Kidney (tissue), 14 donors: ENCODE data around the gene GOPC. TPM values are rescaled to one million over a fixed set of nuclear protein-coding genes. Genes with fewer than 3 reads are reported as not detected.

Source experiments
- DNase-seq, 5 donors: peaks; one replicate each; pipeline ENCODE4 v3.0.0-alpha.2; 2013 to 2020
- FAIRE-seq: peaks from 2 replicates; lab custom pipeline; 2012; peaks lifted over from hg19 to GRCh38; lab: Jason Lieb, UNC
- H3K27ac ChIP-seq, 2 donors: one replicate each; pipeline ENCODE4 v1.7.0; 2013; ENCODE audit warnings: low read depth in 2 of 2, low read length in 2 of 2, inconsistent platforms in 1 of 2
- H3K27me3 ChIP-seq: one replicate; pipeline ENCODE4 v1.7.1; 2013; ENCODE audit warnings: low read length, inconsistent platforms; ENCODE audit not compliant: control insufficient read depth, insufficient read depth
- H3K36me3 ChIP-seq, 3 donors: one replicate each; pipeline versions ENCODE4 v1.7.0 to v1.7.1; 2013; ENCODE audit warnings: low read length in 3 of 3, control low read depth in 1 of 3, inconsistent platforms in 1 of 3; ENCODE audit not compliant: insufficient read depth in 3 of 3, control insufficient read depth in 2 of 3
- H3K4me1 ChIP-seq, 3 donors: one replicate each; pipeline versions ENCODE4 v1.7.0 to v1.7.1; 2013; ENCODE audit warnings: low read length in 3 of 3, inconsistent platforms in 1 of 3, low read depth in 1 of 3; ENCODE audit not compliant: control insufficient read depth in 2 of 3, insufficient read depth in 2 of 3
- H3K4me3 ChIP-seq, 3 donors: one replicate each; pipeline versions ENCODE4 v1.7.0 to v1.8.1; 2013; ENCODE audit warnings: low read length in 3 of 3, control low read depth in 1 of 3, inconsistent platforms in 1 of 3
- H3K9ac ChIP-seq, 3 donors: one replicate each; pipeline versions ENCODE4 v1.7.0 to v1.7.1; 2013; ENCODE audit warnings: low read length in 3 of 3, control low read depth in 1 of 3, inconsistent platforms in 1 of 3
- H3K9me3 ChIP-seq, 3 donors: one replicate each; pipeline versions ENCODE4 v1.7.0 to v1.7.1; 2013; ENCODE audit warnings: low read length in 3 of 3, control low read depth in 1 of 3, inconsistent platforms in 1 of 3; ENCODE audit not compliant: control insufficient read depth in 2 of 3, insufficient read depth in 1 of 3
- intact Hi-C: fragments of 100-400 bp; cut with DNase I; formaldehyde crosslinking; loops from one replicate; pipeline ENCODE4 v1.11.1; 2022
- polyA plus RNA-seq: library from polyadenylated mRNA; stranded (reverse); fragments of 350-450 nt; fragmentation: Illumina TruSeq; extraction: RNeasy Lipid Tissue Mini Kit (QIAGEN cat#74804); gene quantifications from one replicate; pipeline ENCODE4 v1.2.3, GENCODE V29; 2014; ENCODE audit warnings: low read depth, low replicate concordance; ENCODE audit not compliant: insufficient read depth
- total RNA-seq: library from RNA; stranded (reverse); fragmentation: NEBNext Ultra II Directional; extraction: Animal tissue kit (Norgen Biotek cat#: 25700); gene quantifications from one replicate; pipeline ENCODE4 v1.2.1, GENCODE V29; 2021
- TF ChIP-seq, protein P1 (sequence below): IDR thresholded peaks from 3 replicates; pipeline ENCODE4 v1.5.1; 2012; ENCODE audit warnings: mild to moderate bottlenecking, moderate library complexity, borderline replicate concordance; ENCODE audit not compliant: insufficient read depth; ENCODE audit errors: extremely low read depth
- donor health status: control.
- donor health status: control.
- donor health status: control.
- donor health status: control.
- donor health status: control.
- donor health status: DM: yes; HTN: yes; CAD: no.
- donor health status: Normal renal cell carcinoma (clear cell type).

GOPC gene
- total and polyA plus RNA-seq, 2 donors from 2014 or later, result 12.5 to 21.4 TPM

DNA sequence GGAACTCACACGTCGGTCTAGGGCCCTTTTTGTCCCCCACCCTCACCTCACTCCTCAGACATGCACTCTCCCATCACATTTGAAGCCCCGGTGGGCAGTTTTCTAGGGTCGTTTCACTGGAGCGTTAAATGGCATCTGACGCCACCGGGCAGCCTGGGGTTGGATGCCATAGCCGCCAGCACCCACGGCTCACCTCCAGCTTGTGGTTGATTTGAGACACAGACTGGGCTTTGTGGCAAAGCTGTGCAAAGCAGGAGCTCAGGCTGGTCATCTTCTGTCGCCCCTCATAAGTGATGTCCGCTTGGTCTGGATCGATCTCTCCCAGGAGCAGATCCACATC, 530 bp downstream of the GOPC start:
- H3K27me3 ChIP-seq, result no peaks in the 10 kb centered on the region
- intact Hi-C loops, result no loop called here
- peak overlapping the region; percentile 75 to 87 (median 75) for H3K9ac ChIP-seq
- DNase-seq (peak in 2 of 5 donors; percentile 52 to 64), FAIRE-seq (no peak)
- no peaks in the 10 kb centered on the region for H3K36me3 ChIP-seq
- peak overlapping the region; percentile 89 to 96 (median 92) for H3K4me3 ChIP-seq
- peak overlapping the region; percentile 92 to 98 for H3K27ac ChIP-seq
- H3K9me3 ChIP-seq, result no peaks in the 10 kb centered on the region
- TF ChIP-seq, protein P1, sequence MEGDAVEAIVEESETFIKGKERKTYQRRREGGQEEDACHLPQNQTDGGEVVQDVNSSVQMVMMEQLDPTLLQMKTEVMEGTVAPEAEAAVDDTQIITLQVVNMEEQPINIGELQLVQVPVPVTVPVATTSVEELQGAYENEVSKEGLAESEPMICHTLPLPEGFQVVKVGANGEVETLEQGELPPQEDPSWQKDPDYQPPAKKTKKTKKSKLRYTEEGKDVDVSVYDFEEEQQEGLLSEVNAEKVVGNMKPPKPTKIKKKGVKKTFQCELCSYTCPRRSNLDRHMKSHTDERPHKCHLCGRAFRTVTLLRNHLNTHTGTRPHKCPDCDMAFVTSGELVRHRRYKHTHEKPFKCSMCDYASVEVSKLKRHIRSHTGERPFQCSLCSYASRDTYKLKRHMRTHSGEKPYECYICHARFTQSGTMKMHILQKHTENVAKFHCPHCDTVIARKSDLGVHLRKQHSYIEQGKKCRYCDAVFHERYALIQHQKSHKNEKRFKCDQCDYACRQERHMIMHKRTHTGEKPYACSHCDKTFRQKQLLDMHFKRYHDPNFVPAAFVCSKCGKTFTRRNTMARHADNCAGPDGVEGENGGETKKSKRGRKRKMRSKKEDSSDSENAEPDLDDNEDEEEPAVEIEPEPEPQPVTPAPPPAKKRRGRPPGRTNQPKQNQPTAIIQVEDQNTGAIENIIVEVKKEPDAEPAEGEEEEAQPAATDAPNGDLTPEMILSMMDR, result no peak
- peaks cover 0 to 2% (median 0%) of the 10 kb centered on the region in 3 donors for H3K4me1 ChIP-seq

DNA sequence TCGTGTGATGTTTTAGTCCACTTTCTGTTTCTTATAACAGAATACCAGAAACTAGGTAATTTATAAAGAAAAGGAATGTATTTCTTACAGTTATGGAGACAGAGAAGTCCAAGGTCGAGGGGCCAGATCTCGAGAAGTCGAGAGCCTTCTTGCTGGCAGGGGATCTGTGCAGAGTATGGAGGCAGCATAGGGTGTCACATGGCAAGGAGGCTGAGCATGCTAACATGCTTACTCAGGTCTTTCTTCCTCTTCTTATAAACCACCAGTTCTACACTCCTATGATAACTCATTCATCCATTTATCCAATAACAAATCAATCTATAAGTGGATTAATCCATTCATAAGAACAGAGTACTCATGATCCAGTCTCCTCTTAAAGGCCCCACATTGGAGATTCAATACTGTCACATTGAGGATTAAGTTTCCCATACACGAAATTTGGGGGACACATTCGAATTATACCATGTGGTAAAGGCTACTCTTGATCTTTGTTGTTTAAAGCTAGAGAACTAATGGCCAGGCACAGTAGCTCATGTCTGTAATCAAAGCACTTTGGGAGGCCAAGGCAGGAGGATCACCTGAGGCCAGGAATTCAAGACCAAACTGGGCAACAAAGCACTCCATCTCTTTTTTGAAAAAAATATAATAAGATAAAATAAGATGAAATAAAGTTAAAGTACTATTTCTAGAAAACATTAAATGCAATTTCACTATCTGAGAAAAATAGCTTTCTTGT, 2.1 kb downstream of the GOPC start:
- no peaks in the 10 kb centered on the region for H3K9me3 ChIP-seq
- no peak overlapping the region for H3K9ac ChIP-seq
- H3K4me1 ChIP-seq, result peaks cover 0 to 2% (median 0%) of the 10 kb centered on the region in 3 donors
- no peaks in the 10 kb centered on the region for H3K36me3 ChIP-seq
- TF ChIP-seq, protein P1, result no peak
- intact Hi-C loops, result no loop called here
- no peaks in the 10 kb centered on the region for H3K27me3 ChIP-seq
- no peak overlapping the region for H3K27ac ChIP-seq
- peak overlapping the region in 1 of 3 donors; percentile 96 for H3K4me3 ChIP-seq
- no peak for DNase-seq
- FAIRE-seq, result no peak

DNA sequence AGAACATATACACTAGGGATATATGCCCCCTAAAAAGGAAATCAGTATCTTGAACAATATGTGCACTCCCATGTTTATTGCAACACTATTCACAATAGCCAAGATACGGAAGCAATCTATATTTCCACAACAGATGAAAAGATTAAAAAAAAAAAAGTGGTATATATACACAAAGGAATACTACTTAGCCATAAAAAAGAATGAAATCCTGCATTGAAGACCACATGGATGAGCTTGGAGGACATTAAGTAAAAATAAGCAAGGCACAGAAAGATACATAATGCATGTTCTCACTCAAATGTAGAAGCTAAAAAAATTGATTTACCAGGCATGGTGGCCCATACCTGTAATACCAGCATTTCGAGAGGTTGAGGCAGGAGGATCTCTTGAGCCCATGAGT, 4.6 kb downstream of the GOPC start:
- no peak for DNase-seq
- no peaks in the 10 kb centered on the region for H3K36me3 ChIP-seq
- FAIRE-seq, result no peak
- H3K27ac ChIP-seq, result no peak overlapping the region
- H3K27me3 ChIP-seq, result no peaks in the 10 kb centered on the region
- intact Hi-C loops, result no loop called here
- peaks cover 0 to 2% (median 0%) of the 10 kb centered on the region in 3 donors for H3K4me1 ChIP-seq
- TF ChIP-seq, protein P1, result no peak
- H3K9ac ChIP-seq, result no peak overlapping the region
- no peaks in the 10 kb centered on the region for H3K9me3 ChIP-seq
- H3K4me3 ChIP-seq, result no peak overlapping the region
